PC-9 (cell line): ENCODE measurements around the gene LIPE.

Experiments used
- CTCF ChIP-seq: fragments of 200-600 bp; sonication (generic); conservative IDR thresholded peaks from 2 replicates; pipeline ENCODE4 v1.6.1; 2017; ENCODE audit warnings: mixed run types, antibody characterized with exemption, mild to moderate bottlenecking, moderate library complexity
- EZH2 ChIP-seq: fragments of 200-600 bp; sonication (generic); IDR thresholded peaks from 2 replicates; pipeline ENCODE4 v1.8.0; 2017; ENCODE audit warnings: antibody characterized with exemption, low read depth

GRCh38 chr19:42370068-42370520, 57.1 kb downstream of the LIPE start:
- TF ChIP-seq CTCF (no peak), EZH2 (no peak)
